A673 (cell line): ENCODE results near the gene LCE1D. TPM values are rescaled to one million over a fixed set of nuclear protein-coding genes. Genes with fewer than 3 reads are reported as not detected.

Experiments
- BruUV-seq: library from RNA; stranded (reverse); fragments of 400-500 nt; replicated peaks from 2 replicates; lab custom pipeline; 2021; lab: Mats Ljungman, UMichigan
- CTCF ChIA-PET: fragments of 300-600 bp; sonication (Branson Sonifier 250); formaldehyde crosslinking; loops from one replicate; lab custom pipeline; 2022; ENCODE audit warnings: antibody characterized with exemption; lab: Charles Lee
- POLR2A ChIA-PET: fragments of 300-600 bp; sonication (Branson Sonifier 250); formaldehyde crosslinking; loops from one replicate; lab custom pipeline; 2022; ENCODE audit warnings: antibody characterized with exemption; ENCODE audit not compliant: low non-redundant PET; lab: Charles Lee
- DNase-seq: peaks from one replicate; pipeline ENCODE4 v3.0.0-alpha.2; 2015; ENCODE audit warnings: low spot score
- H3K27ac ChIP-seq: fragments of 200-600 bp; sonication (generic); 2 replicates; pipeline ENCODE4 v1.5.1; 2016; ENCODE audit warnings: mixed run types, low read depth, mild to moderate bottlenecking, mixed read lengths, antibody characterized with exemption, low read length; ENCODE audit not compliant: poor library complexity, severe bottlenecking
- H3K27me3 ChIP-seq: fragments of 200-600 bp; sonication (generic); replicated peaks from 2 replicates; pipeline ENCODE4 v1.6.1; 2017; ENCODE audit warnings: mixed run types, low read depth, mild to moderate bottlenecking, mixed read lengths, antibody characterized with exemption, low read length; ENCODE audit not compliant: insufficient read depth, poor library complexity
- H3K36me3 ChIP-seq: fragments of 200-600 bp; sonication (generic); 2 replicates; pipeline ENCODE4 v1.6.1; 2016; ENCODE audit warnings: mixed run types, mild to moderate bottlenecking, mixed read lengths, antibody characterized with exemption, low read length; ENCODE audit not compliant: insufficient read depth, poor library complexity, severe bottlenecking
- H3K4me1 ChIP-seq: fragments of 200-600 bp; sonication (generic); 2 replicates; pipeline ENCODE4 v1.6.1; 2017; ENCODE audit warnings: mixed run types, mild to moderate bottlenecking, mixed read lengths, antibody characterized with exemption, low read length; ENCODE audit not compliant: insufficient read depth, poor library complexity, severe bottlenecking
- H3K4me3 ChIP-seq: fragments of 200-600 bp; sonication (generic); 2 replicates; pipeline ENCODE4 v1.5.1; 2016; ENCODE audit warnings: low read depth, mixed run types, mild to moderate bottlenecking, mixed read lengths, low read length; ENCODE audit not compliant: poor library complexity, severe bottlenecking
- H3K9me3 ChIP-seq: fragments of 200-600 bp; sonication (generic); 2 replicates; pipeline ENCODE4 v1.6.1; 2016; ENCODE audit warnings: mixed run types, low read depth, mild to moderate bottlenecking, mixed read lengths, antibody characterized with exemption, low read length; ENCODE audit not compliant: poor library complexity, severe bottlenecking
- EZH2 ChIP-seq: fragments of 200-600 bp; sonication (generic); IDR thresholded peaks from 2 replicates; pipeline ENCODE4 v1.6.1; 2017; ENCODE audit warnings: borderline replicate concordance, low read depth, mild to moderate bottlenecking, mixed read lengths, antibody characterized with exemption, low read length; ENCODE audit not compliant: poor library complexity, severe bottlenecking
- intact Hi-C: fragments of 100-400 bp; cut with micrococcal nuclease; formaldehyde crosslinking; loops from one replicate; pipeline ENCODE4 v1.10.0; 2022; ENCODE audit not compliant: unreplicated experiment
- total RNA-seq: library from RNA; stranded (reverse); gene quantifications from 2 replicates; pipeline ENCODE4 v1.2.3, GENCODE V29; 2021
- TF ChIP-seq, protein P1 (sequence below): fragments of 300-800, 200-600 bp; sonication (generic); conservative IDR thresholded peaks from 2 replicates; pipeline ENCODE4 v1.5.1; 2017; ENCODE audit warnings: low read depth, mild to moderate bottlenecking, antibody characterized with exemption, low read length, moderate library complexity, mixed read lengths

LCE1D gene
- total RNA-seq, 1 experiment from 2014 or later, result not detected

DNA sequence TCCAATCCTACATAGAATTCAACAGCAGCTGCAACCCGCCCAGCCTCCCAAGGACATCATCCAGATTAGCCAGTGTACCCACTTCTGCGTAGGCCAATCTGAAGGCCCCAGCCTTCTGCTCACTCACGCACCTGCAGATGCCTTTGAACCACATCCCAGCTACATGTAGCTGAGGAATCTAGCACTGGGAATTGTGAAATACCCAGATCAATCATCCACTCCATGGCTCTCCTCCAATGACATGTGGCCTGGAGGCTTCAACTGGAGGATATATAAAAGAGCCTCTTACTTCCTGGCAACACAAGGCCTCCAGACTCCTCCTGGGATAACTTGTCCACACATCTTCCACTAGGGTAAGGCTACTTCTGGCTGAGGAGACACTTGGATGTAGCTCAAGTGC is 46.0 kb downstream of the LCE1D start, which contains the start of gene LCE6A:
Gene LCE6A (plus strand): TSS at position 301 of the 400 bp plus-strand sequence. CDS start 665 bp downstream, outside the sequence.
- Histone ChIP-seq H3K27me3 (peaks cover 11% of the 10 kb centered on the region), H3K4me1 (no peaks in the 10 kb centered on the region), H3K27ac (no peak within 1 kb of the TSS), H3K9me3 (no peaks in the 10 kb centered on the region), H3K4me3 (no peak within 1 kb of the TSS), H3K36me3 (no peaks in the 10 kb centered on the region)
- no TSS peak for BruUV-seq
- no peak for DNase-seq
- TF ChIP-seq, protein P1, sequence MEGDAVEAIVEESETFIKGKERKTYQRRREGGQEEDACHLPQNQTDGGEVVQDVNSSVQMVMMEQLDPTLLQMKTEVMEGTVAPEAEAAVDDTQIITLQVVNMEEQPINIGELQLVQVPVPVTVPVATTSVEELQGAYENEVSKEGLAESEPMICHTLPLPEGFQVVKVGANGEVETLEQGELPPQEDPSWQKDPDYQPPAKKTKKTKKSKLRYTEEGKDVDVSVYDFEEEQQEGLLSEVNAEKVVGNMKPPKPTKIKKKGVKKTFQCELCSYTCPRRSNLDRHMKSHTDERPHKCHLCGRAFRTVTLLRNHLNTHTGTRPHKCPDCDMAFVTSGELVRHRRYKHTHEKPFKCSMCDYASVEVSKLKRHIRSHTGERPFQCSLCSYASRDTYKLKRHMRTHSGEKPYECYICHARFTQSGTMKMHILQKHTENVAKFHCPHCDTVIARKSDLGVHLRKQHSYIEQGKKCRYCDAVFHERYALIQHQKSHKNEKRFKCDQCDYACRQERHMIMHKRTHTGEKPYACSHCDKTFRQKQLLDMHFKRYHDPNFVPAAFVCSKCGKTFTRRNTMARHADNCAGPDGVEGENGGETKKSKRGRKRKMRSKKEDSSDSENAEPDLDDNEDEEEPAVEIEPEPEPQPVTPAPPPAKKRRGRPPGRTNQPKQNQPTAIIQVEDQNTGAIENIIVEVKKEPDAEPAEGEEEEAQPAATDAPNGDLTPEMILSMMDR, result no peak
- no peak for TF ChIP-seq EZH2
- ChIA-PET CTCF (no interaction called here), POLR2A (no interaction called here)
- intact Hi-C loops, result no loop called here

Other genes with a start within 250 kb of the LCE1D start
- gene LCE3E, start 229.9 kb upstream of the LCE1D start, total RNA-seq, result not detected in 2 replicates
- not detected in 2 replicates for gene LCE3D, start 216.2 kb upstream of the LCE1D start, total RNA-seq
- not detected in 2 replicates for gene LCE3C, start 196.5 kb upstream of the LCE1D start, total RNA-seq
- not detected in 2 replicates for gene LCE3B, start 182.9 kb upstream of the LCE1D start, total RNA-seq
- not detected in 2 replicates for gene LCE3A, start 173.6 kb upstream of the LCE1D start, total RNA-seq
- gene LCE2D, start 133.3 kb upstream of the LCE1D start, total RNA-seq, result not detected in 2 replicates
- not detected in 2 replicates for gene LCE2C, start 121.4 kb upstream of the LCE1D start, total RNA-seq
- not detected in 2 replicates for gene LCE2B, start 110.6 kb upstream of the LCE1D start, total RNA-seq
- gene LCE2A, start 98.4 kb upstream of the LCE1D start, total RNA-seq, result not detected in 2 replicates
- not detected in 2 replicates for gene LCE4A, start 88.6 kb upstream of the LCE1D start, total RNA-seq
- gene KPRP, start 38.7 kb upstream of the LCE1D start, total RNA-seq, result not detected in 2 replicates
- not detected in 2 replicates for gene LCE1F, start 21.6 kb upstream of the LCE1D start, total RNA-seq
- not detected in 2 replicates for gene LCE1E, start 10.5 kb upstream of the LCE1D start, total RNA-seq
- gene LCE1C, start 9.9 kb downstream of the LCE1D start, total RNA-seq, result not detected in 2 replicates
- gene LCE1B, start 15.2 kb downstream of the LCE1D start, total RNA-seq, result not detected in 2 replicates
- gene LCE1A, start 30.8 kb downstream of the LCE1D start, total RNA-seq, result not detected in 2 replicates
- gene LCE6A, start 46.1 kb downstream of the LCE1D start, total RNA-seq, result not detected in 2 replicates
- not detected in 2 replicates for gene LCE7A, start 63.3 kb downstream of the LCE1D start, total RNA-seq
- gene SMCP, start 81.6 kb downstream of the LCE1D start, total RNA-seq, result not detected in 2 replicates
- gene IVL, start 111.8 kb downstream of the LCE1D start, total RNA-seq, result not detected in 2 replicates
- not detected in 2 replicates for gene SPRR5, start 150.5 kb downstream of the LCE1D start, total RNA-seq
- not detected in 2 replicates for gene SPRR4, start 173.9 kb downstream of the LCE1D start, total RNA-seq
- gene SPRR1A, start 187.4 kb downstream of the LCE1D start, total RNA-seq, result not detected in 2 replicates
- not detected in 2 replicates for gene SPRR3, start 205.0 kb downstream of the LCE1D start, total RNA-seq
- gene SPRR1B, start 234.5 kb downstream of the LCE1D start, total RNA-seq, result not detected in 2 replicates
- 0.62 TPM in 1 of 2 replicates, not detected in the other for gene SPRR2D, start 244.4 kb downstream of the LCE1D start, total RNA-seq